GM12878 (cell line): ENCODE measurements around the gene CNTNAP5. TPM values are rescaled to one million over a fixed set of nuclear protein-coding genes. Genes with fewer than 3 reads are reported as not detected.

Experiments
- ATAC-seq: fragments of 200-7000 bp; cut with Tn5 transposase; 3 replicates; pipeline ENCODE4 v1.9.1; 2020; ENCODE audit warnings: mild to moderate bottlenecking, moderate library complexity
- BruUV-seq: library from RNA; stranded (reverse); fragments of 400-500 nt; replicated peaks from 2 replicates; lab custom pipeline; 2021; lab: Mats Ljungman, UMichigan
- CTCF ChIA-PET: fragments of 300-600 bp; sonication (Branson Sonifier 250); formaldehyde crosslinking; extraction: SDS; loops from one replicate; lab custom pipeline; 2021; ENCODE audit warnings: inconsistent platforms; lab: Yijun Ruan, JAX
- POLR2A ChIA-PET: fragments of 350-600 bp; formaldehyde crosslinking; extraction: SDS; loops from one replicate; lab custom pipeline; 2021; ENCODE audit warnings: inconsistent platforms; lab: Charles Lee
- RAD21 ChIA-PET: fragments of 300-600 bp; sonication (Branson Sonifier 250); formaldehyde crosslinking; loops from one replicate; lab custom pipeline; 2023; ENCODE audit warnings: antibody characterized with exemption; ENCODE audit not compliant: unreplicated experiment; lab: Charles Lee
- SMC1A ChIA-PET: fragments of 300-600 bp; sonication (Branson Sonifier 250); formaldehyde crosslinking; loops from one replicate; lab custom pipeline; 2023; ENCODE audit not compliant: unreplicated experiment, uncharacterized antibody; lab: Charles Lee
- DNase-seq: peaks from one replicate; pipeline ENCODE4 v3.0.0-alpha.2; 2011; ENCODE audit warnings: low read depth, low spot score
- FAIRE-seq: peaks from 3 replicates; lab custom pipeline; 2011; peaks lifted over from hg19 to GRCh38; lab: Jason Lieb, UNC
- H2AFZ ChIP-seq: 2 replicates; pipeline ENCODE4 v1.6.0; 2011; ENCODE audit warnings: low read depth, low read length, control low read depth; ENCODE audit not compliant: control insufficient read depth
- H3K27ac ChIP-seq: 2 replicates; pipeline ENCODE4 v1.5.1; 2011; ENCODE audit warnings: control low read depth; ENCODE audit not compliant: control insufficient read depth, insufficient read depth
- H3K27me3 ChIP-seq, 2 experiments: replicated peaks in 1 of 2; 2 replicates each; pipeline versions ENCODE4 v1.6.0 to v1.6.1; 2011; ENCODE audit warnings: low read length in 1 of 2; ENCODE audit not compliant: control insufficient read depth in 2 of 2, insufficient read depth in 2 of 2
- H3K36me3 ChIP-seq, 2 experiments: 2 replicates each; pipeline ENCODE4 v1.5.1; 2011; ENCODE audit warnings: low read length in 1 of 2; ENCODE audit not compliant: control insufficient read depth in 2 of 2, insufficient read depth in 2 of 2
- H3K4me1 ChIP-seq: 2 replicates; pipeline ENCODE4 v1.6.1; 2011; ENCODE audit warnings: mild to moderate bottlenecking, low read length, moderate library complexity, mixed read lengths; ENCODE audit not compliant: control insufficient read depth, insufficient read depth
- H3K4me2 ChIP-seq: 2 replicates; pipeline ENCODE4 v1.6.0; 2011; ENCODE audit warnings: control low read depth; ENCODE audit not compliant: control insufficient read depth, insufficient read depth
- H3K4me3 ChIP-seq: fragments of 200-600 bp; sonication (generic); 2 replicates; pipeline ENCODE4 v1.5.1; 2016
- H3K79me2 ChIP-seq: 2 replicates; pipeline ENCODE4 v1.6.0; 2011; ENCODE audit warnings: low read length; ENCODE audit not compliant: control insufficient read depth, insufficient read depth
- H3K9ac ChIP-seq: 2 replicates; pipeline ENCODE4 v1.8.0; 2011; ENCODE audit warnings: low read length, control low read depth, mixed read lengths; ENCODE audit not compliant: control insufficient read depth, insufficient read depth
- H3K9me3 ChIP-seq: replicated peaks from 3 replicates; pipeline ENCODE4 v1.5.1; 2011; ENCODE audit warnings: mild to moderate bottlenecking, low read length; ENCODE audit not compliant: control insufficient read depth, insufficient read depth
- H4K20me1 ChIP-seq: 2 replicates; pipeline ENCODE4 v1.6.0; 2011; ENCODE audit not compliant: control insufficient read depth, insufficient read depth
- KAT2A ChIP-seq: conservative IDR thresholded peaks from 2 replicates; pipeline ENCODE4 v1.6.1; 2011; ENCODE audit warnings: low read depth, low read length; ENCODE audit not compliant: control insufficient read depth
- PAX8 ChIP-seq: fragments of 450-650 bp; IDR thresholded peaks from 2 replicates; pipeline ENCODE4 v1.6.1; 2017; ENCODE audit warnings: mild to moderate bottlenecking, moderate library complexity
- RAD21 ChIP-seq: IDR thresholded peaks from 2 replicates; pipeline ENCODE4 v1.6.1; 2011; ENCODE audit warnings: mild to moderate bottlenecking, low read depth, low read length, moderate library complexity; ENCODE audit not compliant: insufficient read depth
- RUNX3 ChIP-seq: IDR thresholded peaks from 2 replicates; pipeline ENCODE4 v1.6.1; 2012; ENCODE audit warnings: low read length, inconsistent platforms
- SMC3 ChIP-seq: IDR thresholded peaks from 2 replicates; pipeline ENCODE4 v1.6.1; 2011; ENCODE audit warnings: low read length, improper control_type of control experiment, borderline replicate concordance
- SRF ChIP-seq, 2 experiments: IDR thresholded peaks; 2 replicates each; pipeline ENCODE4 v1.6.1; 2011; ENCODE audit warnings: low read depth in 2 of 2, low read length in 2 of 2, mild to moderate bottlenecking in 1 of 2, moderate library complexity in 1 of 2
- WGBS: methylation state at CpG from one replicate; pipeline ENCODE4 v1.1.6; 2016; ENCODE audit warnings: low lambda C conversion rate; ENCODE audit not compliant: insufficient replicate concordance, insufficient coverage; ENCODE audit errors: missing lambda C conversion rate; 5-methylcytosine and 5-hydroxymethylcytosine counted together
- in situ Hi-C: fragments of 300-500 bp; cut with MboI; formaldehyde crosslinking; loops from 9 replicates; pipeline ENCODE4 v1.14.3; 2018; ENCODE audit warnings: mixed read lengths
- intact Hi-C: fragments of 100-400 bp; cut with micrococcal nuclease; formaldehyde crosslinking; loops from one replicate; pipeline ENCODE4 v1.14.2; 2022; ENCODE audit not compliant: unreplicated experiment
- polyA plus RNA-seq, 11 experiments: library from polyadenylated mRNA; depleted of rRNA in 4 of 11; unstranded in 6 of 11; stranded (reverse) in 5 of 11; fragments of >200 nt; fragmentation: Nextera tagmentation in 4 of 11; fragmentation: Illumina TruSeq in 1 of 11; extraction: Ambion mirVana in 4 of 11; extraction: Trizol in 1 of 11; gene quantifications; 1 replicate in 1 of 11; 2 replicates in 10 of 11; pipeline versions ENCODE4 v1.2.1 to v1.2.3, GENCODE V29; 2011 to 2016; ENCODE audit warnings: inconsistent platforms in 2 of 11, missing spikeins in 2 of 11, low read depth in 1 of 11
- total RNA-seq, 4 experiments: library from RNA; depleted of rRNA in 3 of 4; stranded (reverse); fragments of >200 nt in 3 of 4; fragmentation: Illumina TruSeq in 1 of 4; extraction: Trizol in 1 of 4; gene quantifications; 2 replicates each; pipeline versions ENCODE4 v1.2.1 to v1.2.3, GENCODE V29; 2013 to 2021
- TF ChIP-seq, protein P1 (sequence below), 3 experiments: IDR thresholded peaks in 2 of 3; conservative IDR thresholded peaks in 1 of 3; 2 replicates each; pipeline ENCODE4 v1.5.1; 2011; ENCODE audit warnings: low read depth in 3 of 3, low read length in 3 of 3, mild to moderate bottlenecking in 3 of 3, control low read depth in 2 of 3, moderate library complexity in 2 of 3, inconsistent platforms in 1 of 3, mixed read lengths in 1 of 3; ENCODE audit not compliant: control insufficient read depth in 2 of 3, insufficient read depth in 1 of 3; ENCODE audit errors: extremely low read depth in 1 of 3
- TF ChIP-seq, protein P2 (sequence below): fragments of 150-350 bp; IDR thresholded peaks from 2 replicates; pipeline ENCODE4 v1.6.1; 2014; ENCODE audit warnings: mild to moderate bottlenecking, low read depth, low read length

Gene CNTNAP5
- total and polyA plus RNA-seq, 10 of the 15 experiments (the other 5 are each of a cell fraction or from before 2014, with no cell fraction given) = not detected

DNA sequence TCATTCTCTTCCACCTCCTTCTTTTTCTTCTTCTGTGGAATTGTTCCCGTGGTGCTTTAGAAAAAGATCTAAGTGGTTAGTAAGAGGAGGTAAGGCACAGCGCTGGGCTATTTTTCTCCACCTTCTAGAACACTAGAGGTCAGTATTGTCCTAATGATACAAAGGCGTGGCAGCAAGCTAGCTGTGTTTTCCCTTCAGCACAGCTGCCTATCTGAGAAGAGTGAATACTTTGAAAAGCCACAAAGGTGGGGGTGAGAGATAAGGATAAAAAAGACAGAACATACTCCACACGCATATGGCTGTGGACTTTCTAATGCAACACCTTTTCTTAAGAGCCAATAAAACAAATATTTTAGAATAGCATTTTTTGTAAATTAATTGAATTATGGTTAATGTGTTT lies 2.1 kb downstream of the CNTNAP5 start:
- Histone ChIP-seq H3K9me3 (no peaks in the 10 kb centered on the region), H3K4me2 (no peak overlapping the region), H3K4me1 (no peaks in the 10 kb centered on the region), H3K9ac (no peak overlapping the region), H4K20me1 (no peaks in the 10 kb centered on the region), H3K27ac (no peak overlapping the region), H3K36me3 (no peaks in the 10 kb centered on the region), H3K79me2 (no peaks in the 10 kb centered on the region), H3K27me3 (peaks cover 0 to 4% of the 10 kb centered on the region in 2 experiments; a peak in 1 of 4 replicates), H2AFZ (no peak overlapping the region), H3K4me3 (no peak overlapping the region)
- no TSS peak for BruUV-seq
- ChIA-PET CTCF (interaction anchor here (0.8 to 2.4 kb wide), 12 partner anchors 10 to 1535 kb away, joined by 3 to 10 read pairs (median 3); no protein-coding TSS in a partner anchor), SMC1A (interaction anchor here (0.6 to 1.4 kb wide), 8 partner anchors 9 to 1836 kb away, joined by 3 to 5 read pairs (median 3); no protein-coding TSS in a partner anchor), POLR2A (no interaction called here), RAD21 (interaction anchor here (1.0 to 1.5 kb wide), 2 partner anchors 21 to 503 kb away, joined by 3 to 4 read pairs; no protein-coding TSS in a partner anchor)
- in situ Hi-C loops (no loop called here), intact Hi-C loops (no loop called here)
- DNase-seq (peak; percentile 9), FAIRE-seq (no peak), ATAC-seq (peak; percentile 91)
- 10% methylated on average over 4 of the region's 4 CpGs for WGBS
- TF ChIP-seq RUNX3 = 0 out of 2 replicates have a peak, but pooled peaks have one; percentile 7
- TF ChIP-seq, protein P1, sequence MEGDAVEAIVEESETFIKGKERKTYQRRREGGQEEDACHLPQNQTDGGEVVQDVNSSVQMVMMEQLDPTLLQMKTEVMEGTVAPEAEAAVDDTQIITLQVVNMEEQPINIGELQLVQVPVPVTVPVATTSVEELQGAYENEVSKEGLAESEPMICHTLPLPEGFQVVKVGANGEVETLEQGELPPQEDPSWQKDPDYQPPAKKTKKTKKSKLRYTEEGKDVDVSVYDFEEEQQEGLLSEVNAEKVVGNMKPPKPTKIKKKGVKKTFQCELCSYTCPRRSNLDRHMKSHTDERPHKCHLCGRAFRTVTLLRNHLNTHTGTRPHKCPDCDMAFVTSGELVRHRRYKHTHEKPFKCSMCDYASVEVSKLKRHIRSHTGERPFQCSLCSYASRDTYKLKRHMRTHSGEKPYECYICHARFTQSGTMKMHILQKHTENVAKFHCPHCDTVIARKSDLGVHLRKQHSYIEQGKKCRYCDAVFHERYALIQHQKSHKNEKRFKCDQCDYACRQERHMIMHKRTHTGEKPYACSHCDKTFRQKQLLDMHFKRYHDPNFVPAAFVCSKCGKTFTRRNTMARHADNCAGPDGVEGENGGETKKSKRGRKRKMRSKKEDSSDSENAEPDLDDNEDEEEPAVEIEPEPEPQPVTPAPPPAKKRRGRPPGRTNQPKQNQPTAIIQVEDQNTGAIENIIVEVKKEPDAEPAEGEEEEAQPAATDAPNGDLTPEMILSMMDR (IDR thresholded peaks at IDR 0.05 in 2 of 3, conservative IDR thresholded peaks at IDR 0.05 in 1 of 3; ENCODE audit: control insufficient read depth in 2 of 3, extremely low read depth in 1 of 3, insufficient read depth in 1 of 3, low read depth in 3 of 3, low read length in 3 of 3) = peak; percentile 54 to 72 (median 57); a peak in 4 of 6 replicates
- no peak for TF ChIP-seq SRF (IDR thresholded peaks at IDR 0.05; ENCODE audit: low read depth in 2 of 2, low read length in 2 of 2)
- TF ChIP-seq, protein P2, sequence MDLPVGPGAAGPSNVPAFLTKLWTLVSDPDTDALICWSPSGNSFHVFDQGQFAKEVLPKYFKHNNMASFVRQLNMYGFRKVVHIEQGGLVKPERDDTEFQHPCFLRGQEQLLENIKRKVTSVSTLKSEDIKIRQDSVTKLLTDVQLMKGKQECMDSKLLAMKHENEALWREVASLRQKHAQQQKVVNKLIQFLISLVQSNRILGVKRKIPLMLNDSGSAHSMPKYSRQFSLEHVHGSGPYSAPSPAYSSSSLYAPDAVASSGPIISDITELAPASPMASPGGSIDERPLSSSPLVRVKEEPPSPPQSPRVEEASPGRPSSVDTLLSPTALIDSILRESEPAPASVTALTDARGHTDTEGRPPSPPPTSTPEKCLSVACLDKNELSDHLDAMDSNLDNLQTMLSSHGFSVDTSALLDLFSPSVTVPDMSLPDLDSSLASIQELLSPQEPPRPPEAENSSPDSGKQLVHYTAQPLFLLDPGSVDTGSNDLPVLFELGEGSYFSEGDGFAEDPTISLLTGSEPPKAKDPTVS = no peak
- TF ChIP-seq RAD21 = peak; percentile 86
- TF ChIP-seq PAX8 = no peak
- TF ChIP-seq SMC3 = peak; percentile 64; the same call in 1 of the 2 replicates
- TF ChIP-seq KAT2A = no peak
